Measurements from ENCODE around the gene PLEKHM3. TPM values are rescaled to one million over a fixed set of nuclear protein-coding genes. Genes with fewer than 3 reads are reported as not detected.

The PLEKHM3 gene
- total RNA-seq, 1 donor from 2014 or later: 13.3 TPM

GRCh38 chr2:207902821-207903220, 122.5 kb downstream of the PLEKHM3 start:
- intact Hi-C loops (cut with micrococcal nuclease): no loop called here
- no peak for DNase-seq
- no peak for ATAC-seq

DNA sequence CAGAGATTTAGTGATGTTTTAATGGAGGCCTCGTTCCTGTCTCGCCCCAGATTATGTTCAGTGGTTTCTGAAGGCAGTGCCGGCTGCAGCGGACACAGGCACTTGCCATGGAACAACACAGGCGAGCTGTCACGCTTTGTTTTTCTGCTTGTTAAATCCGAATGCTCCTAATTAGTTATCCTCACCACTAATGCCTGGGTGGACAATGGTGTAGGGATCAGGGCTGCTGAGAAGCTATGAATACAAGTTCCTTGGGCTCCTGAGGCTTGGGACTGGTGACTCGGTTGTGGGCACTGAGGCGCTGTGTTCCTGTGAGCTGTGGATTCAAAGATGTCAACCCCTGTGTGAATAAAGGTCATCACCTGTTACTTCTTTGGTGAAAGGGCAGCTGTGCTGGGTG, 123.5 kb downstream of the PLEKHM3 start:
- ATAC-seq: no peak
- intact Hi-C loops (cut with micrococcal nuclease): no loop called here

DNA sequence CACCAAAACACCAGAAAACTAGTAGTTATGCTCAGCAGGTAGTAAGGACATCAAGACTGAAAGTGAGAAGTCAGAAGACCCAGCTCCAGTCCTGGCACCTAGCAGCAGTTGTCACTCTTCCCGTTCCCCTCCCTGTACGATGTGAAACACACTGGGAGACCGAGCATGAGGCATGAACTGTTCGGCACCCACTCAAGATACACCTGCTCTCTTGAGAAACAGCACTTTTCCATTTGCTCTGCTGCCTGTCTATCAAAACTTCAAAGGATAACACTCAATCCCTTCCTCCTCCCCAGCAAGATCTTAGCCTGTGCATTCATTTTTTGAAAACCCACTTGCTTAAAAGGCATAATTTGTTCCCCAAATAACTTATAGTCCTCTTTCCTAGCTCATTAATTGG, 123.9 kb downstream of the PLEKHM3 start:
- intact Hi-C loops (cut with micrococcal nuclease): no loop called here
- DNase-seq (no peak), ATAC-seq (no peak)

More for the DNA sequence above, 123.5 kb downstream of the PLEKHM3 start:
- DNase-seq: no peak

DNA sequence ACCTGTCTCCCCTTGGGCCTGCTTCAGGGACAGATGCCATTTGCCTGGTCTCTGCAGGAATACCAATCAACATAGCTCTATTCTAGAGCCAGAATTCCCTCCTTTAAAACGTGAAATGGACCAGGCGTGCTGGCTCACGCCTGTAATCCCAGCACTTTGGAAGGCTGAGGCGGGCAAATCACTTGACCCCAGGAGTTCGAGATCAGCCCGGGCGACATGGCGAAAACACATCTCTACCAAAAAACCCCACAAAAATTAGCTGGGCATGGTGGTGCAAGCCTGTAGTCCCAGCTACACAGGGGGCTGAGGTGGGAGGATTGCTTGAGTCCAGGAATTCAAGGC, 127.0 kb downstream of the PLEKHM3 start:
- ATAC-seq (no peak), DNase-seq (no peak)
- intact Hi-C loops (cut with micrococcal nuclease): no loop called here

- intact Hi-C loops (cut with micrococcal nuclease): no loop called here
- DNase-seq (no peak), ATAC-seq (peak; percentile 51)
These were observed 127.6 kb downstream of the PLEKHM3 start for GRCh38 chr2:207897541-207898353.

- ATAC-seq: no peak
- no peak for DNase-seq
- intact Hi-C loops (cut with micrococcal nuclease): no loop called here
These were observed 128.6 kb downstream of the PLEKHM3 start for GRCh38 chr2:207896525-207897285.

- ATAC-seq (no peak), DNase-seq (no peak)
- intact Hi-C loops (cut with micrococcal nuclease): no loop called here
These were observed 130.0 kb downstream of the PLEKHM3 start for GRCh38 chr2:207895274-207895860.

GRCh38 chr2:207892716-207893402, 132.5 kb downstream of the PLEKHM3 start:
- no peak for DNase-seq
- intact Hi-C loops (cut with micrococcal nuclease): no loop called here
- no peak for ATAC-seq

- intact Hi-C loops (cut with micrococcal nuclease): no loop called here
- no peak for DNase-seq
These were observed 134.1 kb downstream of the PLEKHM3 start for GRCh38 chr2:207891086-207891844.

GRCh38 chr2:207887500-207887899, 137.8 kb downstream of the PLEKHM3 start:
- DNase-seq (no peak), ATAC-seq (peak; percentile 91)
- intact Hi-C loops (cut with micrococcal nuclease): no loop called here

More at GRCh38 chr2:207891086-207891844, 134.1 kb downstream of the PLEKHM3 start:
- ATAC-seq: no peak

GRCh38 chr2:207885010-207885409, 140.3 kb downstream of the PLEKHM3 start:
- no peak for DNase-seq
- no peak for ATAC-seq
- intact Hi-C loops (cut with micrococcal nuclease): no loop called here

DNA sequence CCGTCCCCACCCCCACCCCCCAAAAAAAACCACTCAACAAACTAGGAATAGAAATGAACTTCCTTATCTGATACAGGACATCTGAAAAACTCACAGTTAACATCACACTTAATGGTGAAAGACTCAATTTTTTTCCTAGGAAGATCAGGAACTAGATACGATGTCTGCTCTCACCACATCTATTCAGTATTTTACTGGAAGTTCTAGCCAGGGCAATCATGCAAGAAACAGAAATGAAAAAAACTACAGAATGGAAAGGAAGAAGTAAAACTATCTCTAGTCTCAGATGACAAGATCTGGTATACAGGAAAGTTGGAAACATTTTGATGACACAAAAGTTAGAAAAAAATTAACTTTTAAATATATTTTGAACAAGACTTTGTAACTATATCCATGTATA, 141.2 kb downstream of the PLEKHM3 start:
- no peak for DNase-seq
- intact Hi-C loops (cut with micrococcal nuclease): no loop called here
- ATAC-seq: no peak

DNA sequence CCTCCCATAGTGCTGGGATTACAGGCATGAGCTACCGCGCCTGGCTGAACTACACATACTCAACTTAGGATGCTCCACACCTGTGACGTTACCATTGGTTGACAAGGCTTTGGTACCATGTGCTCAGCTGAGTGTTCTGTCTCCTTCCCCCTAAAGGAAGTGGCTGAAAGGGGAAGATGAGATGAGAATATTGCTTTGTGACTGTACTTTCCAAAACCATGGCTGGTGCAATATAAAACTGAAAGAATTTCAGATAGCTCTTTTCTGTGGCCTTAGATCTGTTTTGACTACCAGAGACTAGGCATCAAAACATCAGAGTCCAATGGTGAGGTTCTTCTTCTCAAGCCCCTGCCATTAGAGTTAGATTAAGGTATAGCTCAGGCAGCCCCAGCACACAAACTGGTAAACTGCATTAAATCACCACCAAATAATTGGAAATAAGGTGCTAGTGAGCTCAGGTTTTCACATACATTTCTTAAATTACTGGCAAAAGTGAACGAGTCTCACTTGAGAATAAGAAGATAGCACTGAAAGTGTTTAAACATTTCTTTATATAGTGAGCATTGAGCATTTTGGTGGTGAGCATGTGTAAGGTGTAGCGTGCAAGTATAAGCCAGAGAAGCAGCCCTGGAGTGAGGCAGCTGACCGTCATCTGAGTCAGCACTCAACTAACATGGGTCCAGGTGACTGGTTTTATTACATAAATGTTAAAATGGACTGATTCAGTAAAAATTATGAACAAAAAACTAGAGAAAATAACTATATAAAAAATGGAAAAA, 142.1 kb downstream of the PLEKHM3 start:
- no peak for ATAC-seq

DNA sequence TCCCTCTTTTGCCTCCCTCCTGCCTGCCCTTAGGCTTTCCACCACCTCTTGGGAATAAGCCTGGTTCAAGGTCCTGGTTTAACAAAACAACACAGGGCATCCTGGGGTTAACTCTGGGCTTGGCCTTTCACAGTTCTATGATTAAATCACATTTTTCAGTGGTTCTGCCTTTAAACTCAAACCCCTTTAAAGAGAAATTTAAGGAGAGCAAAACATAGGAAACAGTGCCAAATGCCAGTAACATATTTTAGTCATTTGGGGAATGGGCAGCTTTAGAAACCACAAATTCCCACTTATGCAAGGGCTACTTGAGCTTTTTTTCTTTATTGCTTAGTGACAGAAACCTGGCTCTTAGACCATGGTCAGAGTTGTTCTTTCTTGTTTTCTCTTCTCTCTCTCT, 143.4 kb downstream of the PLEKHM3 start:
- intact Hi-C loops (cut with micrococcal nuclease): no loop called here
- no peak for DNase-seq
- ATAC-seq: no peak

More for the DNA sequence above, 142.1 kb downstream of the PLEKHM3 start:
- intact Hi-C loops (cut with micrococcal nuclease): no loop called here
- no peak for DNase-seq

DNA sequence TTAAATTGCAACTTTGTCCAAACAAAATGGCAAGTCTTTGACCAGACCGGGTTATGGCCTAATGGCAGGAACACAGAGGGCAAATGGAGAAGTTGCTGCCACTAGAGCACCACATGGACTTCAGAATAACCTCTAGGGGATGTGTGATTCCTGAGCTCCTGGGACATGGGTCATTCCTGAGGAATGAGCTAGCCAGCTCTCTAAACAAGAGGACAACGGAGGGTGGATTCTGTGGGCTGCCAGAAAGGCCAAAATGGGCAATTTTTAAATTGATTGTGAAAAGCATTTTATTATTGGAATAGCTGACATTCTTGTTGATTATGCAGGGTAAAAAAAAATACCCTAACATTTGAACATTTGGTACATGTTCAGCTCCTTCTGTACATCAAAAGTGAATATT, 145.8 kb downstream of the PLEKHM3 start:
- ATAC-seq: no peak
- intact Hi-C loops (cut with micrococcal nuclease): no loop called here
- DNase-seq: no peak

- ATAC-seq (no peak), DNase-seq (no peak)
- intact Hi-C loops (cut with micrococcal nuclease): no loop called here
These were observed 148.3 kb downstream of the PLEKHM3 start for GRCh38 chr2:207876842-207877535.

DNA sequence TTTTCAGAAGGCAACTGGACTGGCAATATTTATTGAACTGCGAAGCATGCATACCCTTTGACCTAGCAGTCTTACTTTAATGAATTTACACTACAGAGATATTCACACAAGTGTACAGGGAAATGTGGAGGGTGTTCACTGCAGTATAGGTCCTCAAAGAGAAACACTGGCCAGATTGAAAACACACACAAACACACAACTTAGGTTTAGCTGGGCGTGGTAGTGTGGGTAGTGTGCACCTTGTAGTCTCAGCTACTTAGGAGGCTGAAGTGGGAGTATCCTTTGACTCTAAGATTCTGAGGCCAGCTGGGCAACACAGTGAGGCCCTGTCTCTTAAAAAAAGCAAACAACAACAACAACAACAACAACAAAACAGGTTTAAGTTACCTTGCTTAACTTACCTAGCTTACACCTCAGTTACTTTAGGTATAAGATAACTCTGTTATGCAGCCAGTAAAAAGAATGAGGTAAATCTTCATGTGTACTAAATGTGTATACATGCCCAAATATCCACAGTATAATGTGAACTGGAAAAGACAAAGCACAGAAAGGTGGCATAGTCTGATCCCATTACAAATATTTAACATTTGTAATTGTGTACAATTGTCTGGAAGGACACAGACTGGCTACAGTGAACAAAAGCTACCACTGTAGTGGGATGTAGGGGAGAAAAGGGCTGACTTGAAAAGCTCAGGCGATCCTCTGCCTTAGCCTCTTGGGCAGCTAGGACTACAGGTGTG, 149.7 kb downstream of the PLEKHM3 start:
- intact Hi-C loops (cut with micrococcal nuclease): no loop called here
- no peak for ATAC-seq
- no peak for DNase-seq

Data from left ventricle myocardium superior (tissue), 1 donor.